GM04504 (cell line): Measurements from ENCODE around the gene AUH.

Source experiments
- DNase-seq: peaks from one replicate; pipeline ENCODE4 v3.0.0-alpha.2; 2012; ENCODE audit warnings: low read depth

The AUH gene

GRCh38 chr9:91338681-91339080 lies 23.0 kb downstream of the AUH start:
- no peak for DNase-seq

- DNase-seq: no peak
Measured at GRCh38 chr9:91336786-91337185, 24.9 kb downstream of the AUH start.

GRCh38 chr9:91334053-91334452 lies 27.7 kb downstream of the AUH start:
- DNase-seq: no peak

- DNase-seq: no peak
Measured at GRCh38 chr9:91333551-91333950, 28.2 kb downstream of the AUH start.

GRCh38 chr9:91332546-91333231 lies 29.0 kb downstream of the AUH start:
- no peak for DNase-seq

- no peak for DNase-seq
Measured at GRCh38 chr9:91331849-91332248, 29.9 kb downstream of the AUH start.

- DNase-seq: no peak
Measured at GRCh38 chr9:91328186-91328585, 33.5 kb downstream of the AUH start.

GRCh38 chr9:91321691-91322090 lies 40.0 kb downstream of the AUH start:
- no peak for DNase-seq

- no peak for DNase-seq
Measured at GRCh38 chr9:91320299-91320698, 41.4 kb downstream of the AUH start.

GRCh38 chr9:91316093-91316492 lies 45.6 kb downstream of the AUH start:
- no peak for DNase-seq

- DNase-seq: no peak
Measured at GRCh38 chr9:91315191-91315590, 46.5 kb downstream of the AUH start.

GRCh38 chr9:91312717-91313325 lies 48.9 kb downstream of the AUH start:
- no peak for DNase-seq

GRCh38 chr9:91310037-91310436 lies 51.7 kb downstream of the AUH start:
- no peak for DNase-seq

- no peak for DNase-seq
Measured at GRCh38 chr9:91308191-91308590, 53.5 kb downstream of the AUH start.

GRCh38 chr9:91307279-91307678 lies 54.4 kb downstream of the AUH start:
- no peak for DNase-seq

- DNase-seq: no peak
Measured at GRCh38 chr9:91306296-91306630, 55.5 kb downstream of the AUH start.

GRCh38 chr9:91305596-91306295 lies 56.0 kb downstream of the AUH start:
- no peak for DNase-seq

GRCh38 chr9:91303741-91304415 lies 57.8 kb downstream of the AUH start:
- DNase-seq: no peak

GRCh38 chr9:91302831-91303230 lies 58.9 kb downstream of the AUH start:
- peak; percentile 68 for DNase-seq

GRCh38 chr9:91301161-91301560 lies 60.6 kb downstream of the AUH start:
- DNase-seq: no peak

- DNase-seq: peak; percentile 57
Measured at GRCh38 chr9:91298311-91298710, 63.4 kb downstream of the AUH start.

- no peak for DNase-seq
Measured at GRCh38 chr9:91297306-91297705, 64.4 kb downstream of the AUH start.

GRCh38 chr9:91296354-91296753 lies 65.4 kb downstream of the AUH start:
- no peak for DNase-seq
